ENCODE data around the gene C2CD4D. TPM values are rescaled to one million over a fixed set of nuclear protein-coding genes. Genes with fewer than 3 reads are reported as not detected.

C2CD4D gene
- total and polyA plus RNA-seq, 2 of the 13 experiments (the other 11 are each of a cell fraction or from before 2014, with no cell fraction given) = not detected

DNA sequence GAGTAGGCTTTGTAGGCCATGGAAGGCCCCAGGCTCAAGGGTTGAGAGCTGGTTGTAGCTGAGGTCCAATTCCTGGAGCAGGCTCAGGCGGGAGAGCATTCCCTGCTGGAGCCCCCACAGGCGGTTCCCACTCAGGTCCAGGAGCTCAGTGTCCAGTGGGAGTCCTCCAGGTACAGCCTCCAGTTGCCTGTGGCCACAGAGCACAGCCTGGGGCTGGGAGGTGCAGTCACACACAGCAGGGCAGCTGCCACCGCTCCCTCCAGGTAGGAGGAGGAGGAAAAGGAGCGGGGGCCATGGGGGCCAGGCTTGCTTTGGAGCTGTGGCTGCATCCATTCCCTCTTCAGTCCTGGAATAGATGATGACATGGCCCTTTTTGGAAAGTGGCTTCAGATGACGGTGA, 37.2 kb downstream of the C2CD4D start (continued):
- TF ChIP-seq, protein P1, sequence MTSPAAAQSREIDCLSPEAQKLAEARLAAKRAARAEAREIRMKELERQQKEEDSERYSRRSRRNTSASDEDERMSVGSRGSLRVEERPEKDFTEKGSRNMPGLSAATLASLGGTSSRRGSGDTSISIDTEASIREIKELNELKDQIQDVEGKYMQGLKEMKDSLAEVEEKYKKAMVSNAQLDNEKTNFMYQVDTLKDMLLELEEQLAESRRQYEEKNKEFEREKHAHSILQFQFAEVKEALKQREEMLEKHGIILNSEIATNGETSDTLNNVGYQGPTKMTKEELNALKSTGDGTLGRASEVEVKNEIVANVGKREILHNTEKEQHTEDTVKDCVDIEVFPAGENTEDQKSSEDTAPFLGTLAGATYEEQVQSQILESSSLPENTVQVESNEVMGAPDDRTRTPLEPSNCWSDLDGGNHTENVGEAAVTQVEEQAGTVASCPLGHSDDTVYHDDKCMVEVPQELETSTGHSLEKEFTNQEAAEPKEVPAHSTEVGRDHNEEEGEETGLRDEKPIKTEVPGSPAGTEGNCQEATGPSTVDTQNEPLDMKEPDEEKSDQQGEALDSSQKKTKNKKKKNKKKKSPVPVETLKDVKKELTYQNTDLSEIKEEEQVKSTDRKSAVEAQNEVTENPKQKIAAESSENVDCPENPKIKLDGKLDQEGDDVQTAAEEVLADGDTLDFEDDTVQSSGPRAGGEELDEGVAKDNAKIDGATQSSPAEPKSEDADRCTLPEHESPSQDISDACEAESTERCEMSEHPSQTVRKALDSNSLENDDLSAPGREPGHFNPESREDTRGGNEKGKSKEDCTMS (CRISPR knock-in tag; conservative IDR thresholded peaks at IDR 0.05) = no peak
- no peak for TF ChIP-seq GATAD1 (CRISPR knock-in tag; IDR thresholded peaks at IDR 0.05)
- no peak for TF ChIP-seq ZSCAN9 (CRISPR knock-in tag; IDR thresholded peaks at IDR 0.05; ENCODE audit: borderline replicate concordance)
- no peak for TF ChIP-seq ZNF570 (CRISPR knock-in tag; IDR thresholded peaks at IDR 0.05; ENCODE audit: borderline replicate concordance)
- no peak for TF ChIP-seq ATF1 (CRISPR knock-in tag; IDR thresholded peaks at IDR 0.05)
- TF ChIP-seq ZNF224 (CRISPR knock-in tag; IDR thresholded peaks at IDR 0.05) = no peak

DNA sequence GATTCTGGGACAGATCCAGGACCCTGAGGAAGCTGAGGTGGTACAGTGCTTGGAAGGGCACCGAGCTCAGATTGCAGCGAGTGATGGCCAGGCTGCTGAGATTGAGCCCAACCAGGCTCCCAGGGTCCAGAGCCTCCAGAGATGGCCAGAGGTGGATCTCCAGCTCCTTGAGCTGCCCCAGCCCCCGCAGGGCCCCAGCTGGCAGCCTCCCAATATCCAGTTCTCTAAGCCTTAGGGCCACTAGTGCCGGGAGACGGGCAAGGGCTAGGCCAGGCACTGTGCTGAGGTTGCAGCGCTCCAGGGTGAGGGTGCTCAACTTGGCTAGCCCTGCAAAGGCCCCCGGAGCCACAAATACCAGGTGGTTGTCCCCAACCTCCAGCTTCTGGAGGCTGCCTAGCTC, 37.8 kb downstream of the C2CD4D start:
- H3K4me3 ChIP-seq (replicated peaks in 1 of 3; ENCODE audit: insufficient read depth in 1 of 3, low read depth in 2 of 3, low read length in 3 of 3) = no peak overlapping the region
- WGBS (ENCODE audit: low lambda C conversion rate) = 41% methylated on average over 4 of the region's 7 CpGs
- H3K9me3 ChIP-seq (ENCODE audit: low read length) = no peaks in the 10 kb centered on the region
- H3K36me3 ChIP-seq (replicated peaks in 1 of 2; ENCODE audit: control insufficient read depth in 1 of 2, insufficient read depth in 2 of 2, low read length in 2 of 2) = no peaks in the 10 kb centered on the region
- H3K27ac ChIP-seq (ENCODE audit: extremely low read length, insufficient read depth, low read length) = no peak overlapping the region
- H2AFZ ChIP-seq (ENCODE audit: low read length) = no peak overlapping the region
- no TSS peak for BruUV-seq (replicated peaks)
- ChIA-PET POLR2A (interaction anchor here (1.1 to 1.6 kb wide), 3 partner anchors 11 to 38 kb away, joined by 3 to 5 read pairs (median 3); partner anchors contain the start of genes C2CD4D and TDRKH), CTCF (ENCODE audit: low intra/inter-chr PET ratio, low total read pairs) (no interaction called here)
- no peak overlapping the region; the same call in 1 of the 2 replicates for H3K4me2 ChIP-seq (ENCODE audit: low read depth, low read length)
- H3K9ac ChIP-seq (ENCODE audit: insufficient read depth, low read depth, low read length) = no peak overlapping the region
- intact Hi-C loops (cut with micrococcal nuclease; ENCODE audit: unreplicated experiment) = no loop called here
- TF ChIP-seq ZNF367 (CRISPR knock-in tag; IDR thresholded peaks at IDR 0.05; ENCODE audit: borderline replicate concordance) (no peak), ZNF768 (CRISPR knock-in tag; IDR thresholded peaks at IDR 0.05) (no peak), DR1 (CRISPR knock-in tag; IDR thresholded peaks at IDR 0.05) (no peak), TBX3 (IDR thresholded peaks at IDR 0.05; ENCODE audit: borderline replicate concordance) (no peak), CCAR2 (optimal IDR thresholded peaks at IDR 0.05; ENCODE audit: low read depth, low read length) (no peak), BORCS8-MEF2B (CRISPR knock-in tag; IDR thresholded peaks at IDR 0.05) (no peak), FLYWCH1 (CRISPR knock-in tag; IDR thresholded peaks at IDR 0.05) (no peak), NFE2L1 (CRISPR knock-in tag; IDR thresholded peaks at IDR 0.05; ENCODE audit: borderline replicate concordance) (no peak), SRF (IDR thresholded peaks at IDR 0.05; ENCODE audit: low read depth, low read length) (no peak), ZNF703 (CRISPR knock-in tag; IDR thresholded peaks at IDR 0.05; ENCODE audit: borderline replicate concordance) (no peak)
- TF ChIP-seq, protein P2, sequence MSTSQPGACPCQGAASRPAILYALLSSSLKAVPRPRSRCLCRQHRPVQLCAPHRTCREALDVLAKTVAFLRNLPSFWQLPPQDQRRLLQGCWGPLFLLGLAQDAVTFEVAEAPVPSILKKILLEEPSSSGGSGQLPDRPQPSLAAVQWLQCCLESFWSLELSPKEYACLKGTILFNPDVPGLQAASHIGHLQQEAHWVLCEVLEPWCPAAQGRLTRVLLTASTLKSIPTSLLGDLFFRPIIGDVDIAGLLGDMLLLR (CRISPR knock-in tag; IDR thresholded peaks at IDR 0.05) = no peak
- TF ChIP-seq, protein P3, sequence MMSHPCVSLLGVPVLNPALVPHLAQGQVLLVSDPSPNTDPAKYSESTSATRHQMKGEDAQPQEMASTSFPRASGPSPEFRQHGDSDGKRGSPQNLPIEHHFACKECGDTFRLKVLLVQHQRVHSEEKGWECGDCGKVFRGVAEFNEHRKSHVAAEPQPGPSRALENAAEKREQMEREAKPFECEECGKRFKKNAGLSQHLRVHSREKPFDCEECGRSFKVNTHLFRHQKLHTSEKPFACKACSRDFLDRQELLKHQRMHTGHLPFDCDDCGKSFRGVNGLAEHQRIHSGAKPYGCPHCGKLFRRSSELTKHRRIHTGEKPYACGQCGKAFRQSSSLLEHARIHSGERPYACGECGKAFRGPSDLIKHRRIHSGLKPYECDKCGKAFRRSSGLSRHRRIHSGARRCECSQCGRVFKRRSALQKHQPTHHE (CRISPR knock-in tag; IDR thresholded peaks at IDR 0.05; ENCODE audit: borderline replicate concordance) = no peak
- DNase-seq (ENCODE audit: low spot score) (no peak), FAIRE-seq (no peak), ATAC-seq (peak; percentile 25)
- no peaks in the 10 kb centered on the region for H3K79me2 ChIP-seq (ENCODE audit: insufficient read depth, low read length)
- in situ Hi-C loops (cut with HindIII; ENCODE audit: extremely low pct_ligation_motif_present, low pct_unique_long_range_greater_than_20kb) = no loop called here
- no peaks in the 10 kb centered on the region for H4K20me1 ChIP-seq (ENCODE audit: insufficient read depth, low read length)
- H3K27me3 ChIP-seq (ENCODE audit: control insufficient read depth in 1 of 2, insufficient read depth in 2 of 2, low read length in 2 of 2) = peaks cover 0 to 3% of the 10 kb centered on the region in 2 experiments; a peak in 3 of 5 replicates
- H3K4me1 ChIP-seq (ENCODE audit: insufficient read depth, low read length) = no peaks in the 10 kb centered on the region

Data from HepG2 (cell line).